Endothelial cell of umbilical vein (primary cell): ENCODE data around the gene UBE2D2. TPM values are rescaled to one million over a fixed set of nuclear protein-coding genes. Genes with fewer than 3 reads are reported as not detected.

Experiments
- BruUV-seq: library from RNA; stranded (reverse); fragments of 400-500 nt; replicated peaks from 2 replicates; lab custom pipeline; 2021; lab: Mats Ljungman, UMichigan
- CTCF ChIA-PET: fragments of 300-600, 350-600 bp; sonication (Branson Sonifier 250); formaldehyde crosslinking; loops from one replicate; lab custom pipeline; 2021; ENCODE audit warnings: antibody characterized with exemption, inconsistent platforms; lab: Charles Lee
- POLR2A ChIA-PET: fragments of 300-600, 350-600 bp; sonication (Branson Sonifier 250); formaldehyde crosslinking; loops from one replicate; lab custom pipeline; 2021; ENCODE audit warnings: antibody characterized with exemption, inconsistent platforms; lab: Charles Lee
- DNase-seq: peaks from one replicate; pipeline ENCODE4 v3.0.0-alpha.2; 2011; ENCODE audit warnings: low read depth, low spot score
- FAIRE-seq: peaks from 2 replicates; lab custom pipeline; 2011; peaks lifted over from hg19 to GRCh38; lab: Jason Lieb, UNC
- H2AFZ ChIP-seq: 2 replicates; pipeline ENCODE4 v1.6.0; 2012; ENCODE audit warnings: low read depth, low read length, control low read depth, inconsistent platforms
- H3K27ac ChIP-seq: 2 replicates; pipeline ENCODE4 v1.5.1; 2011; ENCODE audit warnings: low read depth, mild to moderate bottlenecking, control low read depth, low read length, moderate library complexity; ENCODE audit not compliant: insufficient read depth
- H3K27me3 ChIP-seq, 2 experiments: 2 replicates each; pipeline versions ENCODE4 v1.6.0 to v1.6.1; 2011; ENCODE audit warnings: low read length in 2 of 2, mixed read lengths in 1 of 2; ENCODE audit not compliant: control insufficient read depth in 2 of 2, insufficient read depth in 2 of 2
- H3K36me3 ChIP-seq, 2 experiments: 2 replicates in 1 of 2; 3 replicates in 1 of 2; pipeline ENCODE4 v1.5.1; 2011; ENCODE audit warnings: low read length in 2 of 2, mild to moderate bottlenecking in 1 of 2, moderate library complexity in 1 of 2; ENCODE audit not compliant: control insufficient read depth in 2 of 2, insufficient read depth in 2 of 2; ENCODE audit errors: extremely low read depth in 1 of 2
- H3K4me1 ChIP-seq: 3 replicates; pipeline ENCODE4 v1.5.1; 2011; ENCODE audit warnings: mild to moderate bottlenecking, low read length; ENCODE audit not compliant: control insufficient read depth, insufficient read depth; ENCODE audit errors: extremely low read depth
- H3K4me2 ChIP-seq: 2 replicates; pipeline ENCODE4 v1.6.1; 2011; ENCODE audit warnings: low read length, control low read depth, mixed read lengths; ENCODE audit not compliant: insufficient read depth
- H3K4me3 ChIP-seq, 3 experiments: fragments of 200-600 bp in 1 of 3; sonication (generic), shearing (Covaris generic) in 1 of 3; replicated peaks in 1 of 3; 2 replicates each; pipeline ENCODE4 v1.5.1; 2011 to 2016; ENCODE audit warnings: control low read depth in 3 of 3, low read length in 3 of 3, mild to moderate bottlenecking in 2 of 3, inconsistent platforms in 1 of 3, low read depth in 1 of 3, moderate library complexity in 1 of 3; ENCODE audit not compliant: insufficient read depth in 1 of 3
- H3K79me2 ChIP-seq: 2 replicates; pipeline ENCODE4 v1.6.0; 2012; ENCODE audit warnings: low read length, inconsistent platforms; ENCODE audit not compliant: control insufficient read depth, insufficient read depth
- H3K9ac ChIP-seq: replicated peaks from 2 replicates; pipeline ENCODE3; 2011; ENCODE audit warnings: low read length, control low read depth; ENCODE audit not compliant: insufficient read depth; ENCODE audit errors: extremely low read depth
- H3K9me1 ChIP-seq: replicated peaks from 3 replicates; pipeline ENCODE4 v1.6.0; 2011; ENCODE audit warnings: mild to moderate bottlenecking, low read length; ENCODE audit not compliant: control insufficient read depth, insufficient read depth; ENCODE audit errors: extremely low read depth
- H3K9me3 ChIP-seq: replicated peaks from 2 replicates; pipeline ENCODE4 v1.5.1; 2012; ENCODE audit warnings: low read length, inconsistent platforms; ENCODE audit not compliant: control insufficient read depth, insufficient read depth
- H4K20me1 ChIP-seq: replicated peaks from 2 replicates; pipeline ENCODE3; 2011; ENCODE audit warnings: mild to moderate bottlenecking, low read length; ENCODE audit not compliant: control insufficient read depth, insufficient read depth; ENCODE audit errors: extremely low read depth
- EZH2 ChIP-seq: IDR thresholded peaks from 2 replicates; pipeline ENCODE4 v1.6.1; 2012; ENCODE audit warnings: borderline replicate concordance, low read depth, mild to moderate bottlenecking, moderate library complexity, low read length, inconsistent platforms; ENCODE audit not compliant: severe bottlenecking
- FOS ChIP-seq: IDR thresholded peaks from 2 replicates; pipeline ENCODE4 v1.6.1; 2011; ENCODE audit warnings: mild to moderate bottlenecking, low read length, moderate library complexity, borderline replicate concordance; ENCODE audit not compliant: insufficient read depth
- JUN ChIP-seq: IDR thresholded peaks from 2 replicates; pipeline ENCODE4 v1.6.1; 2011; ENCODE audit warnings: borderline replicate concordance, low read depth; ENCODE audit not compliant: insufficient read length, insufficient read depth
- POLR2A ChIP-seq: IDR thresholded peaks from 2 replicates; pipeline ENCODE4 v1.6.1; 2012; ENCODE audit warnings: low read depth, mild to moderate bottlenecking, control low read depth, low read length
- dilution Hi-C: fragments of 300-500 bp; cut with MboI; formaldehyde crosslinking; loops from one replicate; pipeline ENCODE4 v1.15.0; 2019; ENCODE audit warnings: low sequenced_read_pairs; ENCODE audit not compliant: extremely low pct_ligation_motif_present
- intact Hi-C: fragments of 100-400 bp; cut with micrococcal nuclease; formaldehyde crosslinking; loops from one replicate; pipeline ENCODE4 v1.10.0; 2022
- polyA plus RNA-seq, 4 experiments: library from polyadenylated mRNA; depleted of rRNA in 3 of 4; stranded (reverse) in 3 of 4; unstranded in 1 of 4; fragments of >200 nt; gene quantifications; 2 replicates each; pipeline versions ENCODE4 v1.2.1 to v1.2.3, GENCODE V29; 2011 to 2012; ENCODE audit warnings: missing spikeins in 1 of 4
- total RNA-seq: library from RNA; stranded (reverse); gene quantifications from 2 replicates; pipeline ENCODE4 v1.2.3, GENCODE V29; 2021
- TF ChIP-seq, protein P1 (sequence below): IDR thresholded peaks from 2 replicates; pipeline ENCODE4 v1.6.1; 2011; ENCODE audit not compliant: insufficient read depth, insufficient read length
- TF ChIP-seq, protein P2 (sequence below), 2 donors: IDR thresholded peaks; 1 replicate in 1 of 2; 2 replicates in 1 of 2; pipeline ENCODE4 v1.5.1; 2011; ENCODE audit warnings: low read length in 2 of 2, mild to moderate bottlenecking in 2 of 2, moderate library complexity in 2 of 2, control low read depth in 1 of 2, inconsistent platforms in 1 of 2, low read depth in 1 of 2; ENCODE audit not compliant: insufficient read depth in 1 of 2; ENCODE audit errors: extremely low read depth in 1 of 2

The UBE2D2 gene
- total and polyA plus RNA-seq, 2 donors (not counting 3 experiments of a cell fraction or from before 2014, with no cell fraction given) = 45.0 to 156 TPM

GRCh38 chr5:139571966-139572365 is 10.8 kb downstream of the UBE2D2 start:
- Histone ChIP-seq H3K4me1 (peaks cover 11% of the 10 kb centered on the region), H3K4me2 (peak overlapping the region; percentile 58), H4K20me1 (peaks cover 18% of the 10 kb centered on the region), H3K9ac (no peak overlapping the region), H3K4me3 (no peak overlapping the region), H3K36me3 (no peaks in the 10 kb centered on the region), H3K9me1 (no peaks in the 10 kb centered on the region), H2AFZ (no peak overlapping the region), H3K27ac (no peak overlapping the region), H3K79me2 (peaks cover 95% of the 10 kb centered on the region), H3K27me3 (no peaks in the 10 kb centered on the region), H3K9me3 (no peaks in the 10 kb centered on the region)
- peak; percentile 18 for FAIRE-seq
- intact Hi-C loops (no loop called here), dilution Hi-C loops (loop anchor here (5.0 kb wide), 1 partner anchor 50 kb away; no protein-coding TSS in a partner anchor)
- TF ChIP-seq JUN (no peak), POLR2A (no peak), FOS (no peak), EZH2 (no peak)
- TF ChIP-seq, protein P1, sequence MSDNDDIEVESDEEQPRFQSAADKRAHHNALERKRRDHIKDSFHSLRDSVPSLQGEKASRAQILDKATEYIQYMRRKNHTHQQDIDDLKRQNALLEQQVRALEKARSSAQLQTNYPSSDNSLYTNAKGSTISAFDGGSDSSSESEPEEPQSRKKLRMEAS = no peak
- TF ChIP-seq, protein P2, sequence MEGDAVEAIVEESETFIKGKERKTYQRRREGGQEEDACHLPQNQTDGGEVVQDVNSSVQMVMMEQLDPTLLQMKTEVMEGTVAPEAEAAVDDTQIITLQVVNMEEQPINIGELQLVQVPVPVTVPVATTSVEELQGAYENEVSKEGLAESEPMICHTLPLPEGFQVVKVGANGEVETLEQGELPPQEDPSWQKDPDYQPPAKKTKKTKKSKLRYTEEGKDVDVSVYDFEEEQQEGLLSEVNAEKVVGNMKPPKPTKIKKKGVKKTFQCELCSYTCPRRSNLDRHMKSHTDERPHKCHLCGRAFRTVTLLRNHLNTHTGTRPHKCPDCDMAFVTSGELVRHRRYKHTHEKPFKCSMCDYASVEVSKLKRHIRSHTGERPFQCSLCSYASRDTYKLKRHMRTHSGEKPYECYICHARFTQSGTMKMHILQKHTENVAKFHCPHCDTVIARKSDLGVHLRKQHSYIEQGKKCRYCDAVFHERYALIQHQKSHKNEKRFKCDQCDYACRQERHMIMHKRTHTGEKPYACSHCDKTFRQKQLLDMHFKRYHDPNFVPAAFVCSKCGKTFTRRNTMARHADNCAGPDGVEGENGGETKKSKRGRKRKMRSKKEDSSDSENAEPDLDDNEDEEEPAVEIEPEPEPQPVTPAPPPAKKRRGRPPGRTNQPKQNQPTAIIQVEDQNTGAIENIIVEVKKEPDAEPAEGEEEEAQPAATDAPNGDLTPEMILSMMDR (IDR thresholded peaks at IDR 0.05; ENCODE audit: extremely low read depth in 1 of 2, insufficient read depth in 1 of 2, low read depth in 1 of 2, low read length in 2 of 2) = no peak
- ChIA-PET POLR2A (interaction anchor here (1.2 kb wide), 1 partner anchor 10 kb away, joined by 4 read pairs; no protein-coding TSS in a partner anchor), CTCF (interaction anchor here (0.6 to 1.8 kb wide), 5 partner anchors 11 to 128 kb away, joined by 3 to 6 read pairs (median 3); partner anchors contain the start of gene UBE2D2)
- no peak for DNase-seq
- no TSS peak for BruUV-seq
